Chondrocyte (in vitro differentiated cells): ENCODE measurements around the gene PDZRN4. TPM values are rescaled to one million over a fixed set of nuclear protein-coding genes. Genes with fewer than 3 reads are reported as not detected.

Experiments
- DNase-seq: peaks from one replicate; pipeline ENCODE4 v3.0.0; 2021; ENCODE audit warnings: mixed read lengths, low spot score
- H3K27ac Mint-ChIP-seq: one replicate; pipeline ENCODE4 v1.8.0; 2021; ENCODE audit warnings: mild to moderate bottlenecking, moderate library complexity, mixed read lengths; ENCODE audit not compliant: unreplicated experiment
- H3K27me3 Mint-ChIP-seq: 2 replicates; pipeline ENCODE4 v1.8.0; 2021; ENCODE audit warnings: low read depth, mixed read lengths
- H3K36me3 Mint-ChIP-seq: 2 replicates; pipeline ENCODE4 v1.8.0; 2021; ENCODE audit warnings: low read depth, mixed read lengths
- H3K4me1 Mint-ChIP-seq: 2 replicates; pipeline ENCODE4 v1.8.0; 2021; ENCODE audit warnings: low read depth, mild to moderate bottlenecking, mixed read lengths
- H3K4me3 Mint-ChIP-seq: one replicate; pipeline ENCODE4 v1.8.0; 2021; ENCODE audit warnings: mild to moderate bottlenecking, moderate library complexity, mixed read lengths; ENCODE audit not compliant: unreplicated experiment
- H3K9me3 Mint-ChIP-seq: 2 replicates; pipeline ENCODE4 v1.8.0; 2021; ENCODE audit warnings: low read depth, mixed read lengths
- total RNA-seq: library from RNA; stranded (reverse); gene quantifications from 3 replicates; pipeline ENCODE4 v1.2.1, GENCODE V29; 2021
- TF ChIP-seq, protein P1 (sequence below): fragments of 200-600 bp; sonication (generic); IDR thresholded peaks from 2 replicates; pipeline ENCODE4 v1.5.0; 2021; ENCODE audit warnings: antibody characterized with exemption, mild to moderate bottlenecking, moderate library complexity

PDZRN4 gene
- total RNA-seq, 1 donor from 2014 or later: 0.25 TPM

DNA sequence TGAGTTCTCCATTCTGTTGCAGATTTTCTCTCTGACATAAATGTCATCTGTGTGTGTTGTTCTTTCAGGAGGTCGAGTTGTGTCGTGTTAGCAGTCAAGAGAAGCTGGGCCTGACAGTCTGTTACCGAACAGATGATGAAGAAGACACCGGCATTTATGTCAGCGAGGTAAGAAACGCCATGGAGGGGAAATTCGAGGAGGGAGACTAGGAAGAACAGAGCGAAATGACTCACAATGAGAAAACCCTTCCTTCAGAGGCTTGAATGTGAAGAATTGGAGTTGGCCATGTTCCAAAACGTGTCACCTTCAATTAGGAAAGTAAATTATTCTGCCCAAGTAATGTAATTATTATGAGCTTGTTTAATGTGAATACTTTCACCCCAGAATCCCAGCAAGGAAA, 364.5 kb downstream of the PDZRN4 start:
- no peaks in the 10 kb centered on the region for H3K27me3 Mint-ChIP-seq
- no peak overlapping the region for H3K4me3 Mint-ChIP-seq
- TF ChIP-seq, protein P1, sequence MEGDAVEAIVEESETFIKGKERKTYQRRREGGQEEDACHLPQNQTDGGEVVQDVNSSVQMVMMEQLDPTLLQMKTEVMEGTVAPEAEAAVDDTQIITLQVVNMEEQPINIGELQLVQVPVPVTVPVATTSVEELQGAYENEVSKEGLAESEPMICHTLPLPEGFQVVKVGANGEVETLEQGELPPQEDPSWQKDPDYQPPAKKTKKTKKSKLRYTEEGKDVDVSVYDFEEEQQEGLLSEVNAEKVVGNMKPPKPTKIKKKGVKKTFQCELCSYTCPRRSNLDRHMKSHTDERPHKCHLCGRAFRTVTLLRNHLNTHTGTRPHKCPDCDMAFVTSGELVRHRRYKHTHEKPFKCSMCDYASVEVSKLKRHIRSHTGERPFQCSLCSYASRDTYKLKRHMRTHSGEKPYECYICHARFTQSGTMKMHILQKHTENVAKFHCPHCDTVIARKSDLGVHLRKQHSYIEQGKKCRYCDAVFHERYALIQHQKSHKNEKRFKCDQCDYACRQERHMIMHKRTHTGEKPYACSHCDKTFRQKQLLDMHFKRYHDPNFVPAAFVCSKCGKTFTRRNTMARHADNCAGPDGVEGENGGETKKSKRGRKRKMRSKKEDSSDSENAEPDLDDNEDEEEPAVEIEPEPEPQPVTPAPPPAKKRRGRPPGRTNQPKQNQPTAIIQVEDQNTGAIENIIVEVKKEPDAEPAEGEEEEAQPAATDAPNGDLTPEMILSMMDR: no peak
- H3K9me3 Mint-ChIP-seq: no peaks in the 10 kb centered on the region
- no peak overlapping the region for H3K27ac Mint-ChIP-seq
- H3K36me3 Mint-ChIP-seq: no peaks in the 10 kb centered on the region
- DNase-seq: no peak
- H3K4me1 Mint-ChIP-seq: peaks cover 10% of the 10 kb centered on the region

DNA sequence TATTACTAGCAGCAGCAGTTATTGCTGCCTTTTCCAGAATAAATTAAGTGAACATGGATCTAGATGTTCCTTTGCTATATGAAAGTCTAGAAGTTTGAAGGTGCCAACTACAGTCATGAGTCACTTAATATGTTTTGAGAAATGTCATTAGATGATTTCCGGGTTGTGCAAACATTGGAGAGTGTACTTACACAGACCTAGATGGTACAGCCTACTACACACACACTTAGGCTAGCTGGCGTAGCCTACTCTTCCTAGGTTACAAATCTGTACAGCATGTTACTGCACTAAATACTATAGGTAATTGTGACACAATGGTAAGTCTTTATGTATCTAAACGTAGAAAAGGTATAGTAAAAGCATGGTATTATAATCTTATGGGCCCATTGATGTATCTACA, 368.1 kb downstream of the PDZRN4 start:
- no peaks in the 10 kb centered on the region for H3K36me3 Mint-ChIP-seq
- TF ChIP-seq, protein P1: no peak
- H3K27me3 Mint-ChIP-seq: no peaks in the 10 kb centered on the region
- DNase-seq: no peak
- no peak overlapping the region for H3K27ac Mint-ChIP-seq
- H3K4me1 Mint-ChIP-seq: peaks cover 8% of the 10 kb centered on the region
- no peak overlapping the region for H3K4me3 Mint-ChIP-seq
- H3K9me3 Mint-ChIP-seq: no peaks in the 10 kb centered on the region

DNA sequence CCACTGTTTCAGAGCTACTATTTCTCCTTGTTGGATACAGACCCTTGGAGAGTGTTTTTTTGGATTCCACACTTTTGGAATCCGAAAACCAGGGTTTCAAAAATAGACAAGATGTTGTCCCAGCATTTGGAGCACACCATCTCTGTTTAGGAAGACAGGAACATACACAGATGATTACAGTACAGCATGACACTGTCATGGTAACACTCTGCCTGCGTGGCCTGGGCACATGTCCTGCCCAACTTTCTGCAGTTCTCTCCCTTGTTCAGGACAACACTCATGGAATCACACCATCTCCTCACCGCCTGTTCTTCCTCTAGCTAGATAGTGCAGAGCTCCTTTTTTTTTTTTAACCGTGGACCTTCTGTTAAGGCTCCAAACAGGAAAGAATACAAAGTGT, 369.2 kb downstream of the PDZRN4 start:
- Mint-ChIP-seq H3K27me3 (no peaks in the 10 kb centered on the region), H3K4me1 (peaks cover 8% of the 10 kb centered on the region), H3K9me3 (no peaks in the 10 kb centered on the region), H3K27ac (no peak overlapping the region), H3K4me3 (no peak overlapping the region), H3K36me3 (no peaks in the 10 kb centered on the region)
- DNase-seq: no peak
- TF ChIP-seq, protein P1: no peak

DNA sequence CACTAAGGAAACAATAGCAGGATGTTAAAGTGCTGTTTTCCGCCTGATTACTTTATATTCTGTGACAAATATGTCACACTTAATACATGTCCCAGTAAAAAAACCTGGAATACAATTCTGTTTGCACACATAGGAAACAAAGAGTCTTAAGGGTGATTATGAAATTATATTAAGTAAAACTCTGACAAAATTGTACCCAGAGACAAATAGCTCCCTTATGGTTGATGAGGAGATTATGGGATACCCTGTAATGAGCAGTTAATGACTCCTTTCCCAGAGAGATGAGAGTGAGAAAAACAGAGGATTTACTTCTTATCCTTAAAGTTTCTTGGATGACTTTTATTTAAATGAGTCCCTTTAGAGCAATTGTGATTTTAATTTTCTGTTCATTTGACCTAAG, 370.6 kb downstream of the PDZRN4 start:
- TF ChIP-seq, protein P1: no peak
- Mint-ChIP-seq H3K27me3 (no peaks in the 10 kb centered on the region), H3K9me3 (no peaks in the 10 kb centered on the region), H3K36me3 (no peaks in the 10 kb centered on the region), H3K4me1 (no peaks in the 10 kb centered on the region), H3K4me3 (no peak overlapping the region), H3K27ac (no peak overlapping the region)
- no peak for DNase-seq

- TF ChIP-seq, protein P1: no peak
- Mint-ChIP-seq H3K4me3 (no peak overlapping the region), H3K27ac (no peak overlapping the region), H3K9me3 (no peaks in the 10 kb centered on the region), H3K36me3 (no peaks in the 10 kb centered on the region), H3K27me3 (no peaks in the 10 kb centered on the region), H3K4me1 (no peaks in the 10 kb centered on the region)
- DNase-seq: no peak
Measured at GRCh38 chr12:41563051-41563450, 374.9 kb downstream of the PDZRN4 start.
